Upper lobe of left lung (tissue), 4 donors: Measurements from ENCODE around the gene FMN2.

Experiments used
- CTCF ChIP-seq, 6 experiments: fragments of 450-650 bp in 4 of 6; fragments of 200-600 bp in 2 of 6; sonication (generic) in 2 of 6; IDR thresholded peaks; one replicate each; pipeline ENCODE4 v1.5.1; 2016 to 2019; ENCODE audit warnings: antibody characterized with exemption in 6 of 6
- EP300 ChIP-seq, 4 donors: sonication (generic); formaldehyde crosslinking; IDR thresholded peaks; one replicate each; pipeline ENCODE4 v1.5.1; 2017; ENCODE audit warnings: antibody characterized with exemption in 4 of 4, control low read depth in 2 of 4
- POLR2AphosphoS5 ChIP-seq, 2 donors: sonication (generic); formaldehyde crosslinking; IDR thresholded peaks; one replicate each; pipeline ENCODE4 v1.5.1; 2017; ENCODE audit warnings: antibody characterized with exemption in 2 of 2

GRCh38 chr1:240084749-240085148 lies 6.9 kb upstream of the FMN2 start:
- no peak for TF ChIP-seq EP300 (IDR thresholded peaks at IDR 0.05)
- no peak for TF ChIP-seq CTCF (IDR thresholded peaks at IDR 0.05)
- no peak for TF ChIP-seq POLR2AphosphoS5 (IDR thresholded peaks at IDR 0.05)
